Glutamatergic neuron (in vitro differentiated cells): ENCODE results near the gene CBX2. TPM values are rescaled to one million over a fixed set of nuclear protein-coding genes. Genes with fewer than 3 reads are reported as not detected.

Source experiments
- DNase-seq: peaks from one replicate; pipeline ENCODE4 v3.0.0; 2022
- H3K27ac Mint-ChIP-seq: one replicate; pipeline ENCODE4 v1.8.0; 2020; ENCODE audit warnings: mild to moderate bottlenecking, mixed read lengths, inconsistent platforms; ENCODE audit not compliant: unreplicated experiment
- H3K27me3 Mint-ChIP-seq: one replicate; pipeline ENCODE4 v1.8.0; 2020; ENCODE audit warnings: mild to moderate bottlenecking, moderate library complexity, mixed read lengths, inconsistent platforms; ENCODE audit not compliant: unreplicated experiment
- H3K36me3 Mint-ChIP-seq: one replicate; pipeline ENCODE4 v1.8.0; 2020; ENCODE audit warnings: mild to moderate bottlenecking, mixed read lengths, inconsistent platforms; ENCODE audit not compliant: unreplicated experiment
- H3K4me1 Mint-ChIP-seq: one replicate; pipeline ENCODE4 v1.8.0; 2020; ENCODE audit warnings: mild to moderate bottlenecking, low read depth, mixed read lengths, inconsistent platforms; ENCODE audit not compliant: unreplicated experiment
- H3K4me3 Mint-ChIP-seq: one replicate; pipeline ENCODE4 v1.8.0; 2020; ENCODE audit warnings: mild to moderate bottlenecking, mixed read lengths, inconsistent platforms; ENCODE audit not compliant: unreplicated experiment
- H3K9me3 Mint-ChIP-seq: one replicate; pipeline ENCODE4 v1.8.0; 2020; ENCODE audit warnings: mild to moderate bottlenecking, moderate library complexity, mixed read lengths, inconsistent platforms; ENCODE audit not compliant: unreplicated experiment
- CTCF ChIP-seq: fragments of 200-600 bp; sonication (generic); IDR thresholded peaks from one replicate; pipeline ENCODE4 v1.5.0; 2021; ENCODE audit not compliant: partially characterized antibody, unreplicated experiment
- total RNA-seq: library from RNA; stranded (reverse); fragmentation: NEBNext Ultra II Directional; extraction: Animal tissue kit (Norgen Biotek cat#: 25700); gene quantifications from one replicate; pipeline ENCODE4 v1.2.1, GENCODE V29; 2021; ENCODE audit not compliant: unreplicated experiment

The CBX2 gene
- total RNA-seq, 1 donor from 2014 or later: 78.8 TPM

- Mint-ChIP-seq H3K27me3 (no peaks in the 10 kb centered on the region), H3K4me1 (peaks cover 1% of the 10 kb centered on the region), H3K9me3 (peaks cover 1% of the 10 kb centered on the region), H3K4me3 (no peak overlapping the region), H3K36me3 (no peaks in the 10 kb centered on the region), H3K27ac (no peak overlapping the region)
- no peak for TF ChIP-seq CTCF
- no peak for DNase-seq
These were observed 20.7 kb upstream of the CBX2 start for GRCh38 chr17:79757140-79757745.

GRCh38 chr17:79758271-79758670 lies 19.7 kb upstream of the CBX2 start:
- Mint-ChIP-seq H3K27me3 (no peaks in the 10 kb centered on the region), H3K9me3 (peaks cover 1% of the 10 kb centered on the region), H3K36me3 (no peaks in the 10 kb centered on the region), H3K27ac (no peak overlapping the region), H3K4me3 (no peak overlapping the region), H3K4me1 (peaks cover 3% of the 10 kb centered on the region)
- DNase-seq: no peak
- no peak for TF ChIP-seq CTCF

GRCh38 chr17:79760197-79760906 lies 17.6 kb upstream of the CBX2 start:
- no peak for TF ChIP-seq CTCF
- Mint-ChIP-seq H3K4me3 (no peak overlapping the region), H3K9me3 (peaks cover 1% of the 10 kb centered on the region), H3K27ac (no peak overlapping the region), H3K27me3 (no peaks in the 10 kb centered on the region), H3K4me1 (peaks cover 3% of the 10 kb centered on the region), H3K36me3 (no peaks in the 10 kb centered on the region)
- DNase-seq: no peak

DNA sequence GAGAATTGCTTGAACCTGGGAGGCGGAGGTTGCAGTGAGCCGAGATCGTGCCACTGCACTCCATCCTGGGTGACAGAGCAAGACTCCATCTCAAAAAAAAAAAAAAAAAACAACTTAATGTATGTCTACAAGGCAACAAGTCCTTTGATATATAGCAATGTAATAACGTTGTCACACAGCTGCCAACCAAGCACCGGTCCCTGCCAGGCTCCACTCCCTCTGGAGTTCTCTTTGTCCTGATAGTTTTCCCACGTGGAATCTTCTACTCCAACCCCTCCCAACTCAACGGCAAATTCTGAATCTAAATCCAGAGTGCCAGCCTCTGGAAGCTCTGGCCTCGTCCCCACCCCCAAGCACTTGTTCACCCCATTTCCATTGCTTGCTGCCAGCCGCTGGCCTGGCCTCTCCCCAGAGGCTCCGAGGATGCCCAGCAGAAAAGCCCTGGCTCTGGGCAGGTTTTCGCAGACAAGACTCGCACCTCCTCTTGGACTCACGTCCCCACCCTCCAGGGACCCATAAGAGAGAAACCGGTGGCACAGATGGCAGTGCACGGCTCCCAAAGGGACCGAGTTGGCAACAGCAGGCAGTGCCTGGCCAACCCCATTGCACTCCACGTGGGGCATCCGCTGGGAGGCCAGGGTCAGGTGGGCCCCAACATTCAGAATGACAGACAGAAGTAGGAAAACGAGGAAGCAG lies 15.9 kb upstream of the CBX2 start:
- peaks cover 3% of the 10 kb centered on the region for H3K4me1 Mint-ChIP-seq
- TF ChIP-seq CTCF: no peak
- no peaks in the 10 kb centered on the region for H3K36me3 Mint-ChIP-seq
- no peak overlapping the region for H3K4me3 Mint-ChIP-seq
- H3K27me3 Mint-ChIP-seq: no peaks in the 10 kb centered on the region
- no peak for DNase-seq
- peaks cover 1% of the 10 kb centered on the region for H3K9me3 Mint-ChIP-seq
- H3K27ac Mint-ChIP-seq: no peak overlapping the region

- H3K4me3 Mint-ChIP-seq: no peak overlapping the region
- TF ChIP-seq CTCF: no peak
- H3K4me1 Mint-ChIP-seq: peaks cover 3% of the 10 kb centered on the region
- H3K9me3 Mint-ChIP-seq: no peaks in the 10 kb centered on the region
- DNase-seq: no peak
- H3K27me3 Mint-ChIP-seq: peaks cover 2% of the 10 kb centered on the region
- H3K27ac Mint-ChIP-seq: no peak overlapping the region
- H3K36me3 Mint-ChIP-seq: no peaks in the 10 kb centered on the region
These were observed 12.2 kb upstream of the CBX2 start for GRCh38 chr17:79765708-79766107.
